SU-DHL-6 (cell line): ENCODE measurements around the gene HOXD11.

Experiments used
- H2AFZ ChIP-seq: fragments of 200-600 bp; sonication (generic); 2 replicates; pipeline ENCODE4 v1.6.1; 2014; ENCODE audit warnings: low read depth, mild to moderate bottlenecking, moderate library complexity, mixed read lengths, antibody characterized with exemption, low read length; ENCODE audit not compliant: severe bottlenecking
- H3F3A ChIP-seq: fragments of 200-600 bp; shearing (Covaris generic); 2 replicates; pipeline ENCODE4 v1.6.0; 2016; ENCODE audit warnings: antibody characterized with exemption, mild to moderate bottlenecking; ENCODE audit not compliant: insufficient read depth
- H3K27ac ChIP-seq: fragments of 200-600 bp; sonication (generic); 2 replicates; pipeline ENCODE4 v1.5.1; 2016; ENCODE audit warnings: low read depth, mild to moderate bottlenecking, low read length, moderate library complexity, mixed read lengths
- H3K27me3 ChIP-seq: fragments of 200-600 bp; sonication (generic), shearing (Covaris generic); 2 replicates; pipeline ENCODE4 v1.6.0; 2014; ENCODE audit warnings: mild to moderate bottlenecking, low read length
- H3K36me3 ChIP-seq: fragments of 200-600 bp; sonication (generic); 2 replicates; pipeline ENCODE4 v1.6.1; 2014; ENCODE audit warnings: mild to moderate bottlenecking, low read length, mixed read lengths
- H3K4me2 ChIP-seq: fragments of 300-600, 200-600 bp; shearing (Covaris generic), sonication (generic); 2 replicates; pipeline ENCODE4 v1.6.0; 2014; ENCODE audit warnings: low read length, low read depth, mild to moderate bottlenecking; ENCODE audit not compliant: poor library complexity, severe bottlenecking
- H3K4me3 ChIP-seq: fragments of 200-600 bp; sonication (generic); 2 replicates; pipeline ENCODE4 v1.5.1; 2014; ENCODE audit warnings: antibody characterized with exemption, low read length, mild to moderate bottlenecking, mixed read lengths; ENCODE audit not compliant: insufficient read depth, poor library complexity, severe bottlenecking
- H3K79me2 ChIP-seq: fragments of 200-600 bp; sonication (generic); 2 replicates; pipeline ENCODE4 v1.6.1; 2014; ENCODE audit warnings: mild to moderate bottlenecking, low read length, moderate library complexity; ENCODE audit not compliant: insufficient read depth
- H3K9ac ChIP-seq: fragments of 200-600 bp; sonication (generic); 2 replicates; pipeline ENCODE4 v1.7.0; 2014; ENCODE audit warnings: mild to moderate bottlenecking, low read length
- H3K9me2 ChIP-seq: fragments of 200-600 bp; sonication (generic); replicated peaks from 2 replicates; pipeline ENCODE4 v1.6.1; 2014; ENCODE audit warnings: low read length; ENCODE audit not compliant: insufficient read depth
- H3K9me3 ChIP-seq: fragments of 200-600 bp; sonication (generic); 2 replicates; pipeline ENCODE4 v1.6.1; 2014; ENCODE audit warnings: low read length, mixed read lengths; ENCODE audit not compliant: insufficient read depth
- H4K20me1 ChIP-seq: fragments of 200-600 bp; sonication (generic); 2 replicates; pipeline ENCODE4 v1.6.1; 2014; ENCODE audit warnings: low read depth, mild to moderate bottlenecking, antibody characterized with exemption, low read length, moderate library complexity, mixed read lengths
- CTCF ChIP-seq: fragments of 200-600 bp; sonication (generic); IDR thresholded peaks from one replicate; pipeline ENCODE4 v1.5.1; 2017; ENCODE audit warnings: antibody characterized with exemption, mild to moderate bottlenecking, low read length, moderate library complexity; ENCODE audit not compliant: insufficient read depth, poor library complexity, severe bottlenecking
- EZH2phosphoT487 ChIP-seq: fragments of 200-600 bp; sonication (generic), shearing (Covaris generic); conservative IDR thresholded peaks from 2 replicates; pipeline ENCODE4 v1.6.1; 2018; ENCODE audit warnings: mild to moderate bottlenecking, antibody characterized with exemption, low read length, moderate library complexity, mixed read lengths

HOXD11 gene

DNA sequence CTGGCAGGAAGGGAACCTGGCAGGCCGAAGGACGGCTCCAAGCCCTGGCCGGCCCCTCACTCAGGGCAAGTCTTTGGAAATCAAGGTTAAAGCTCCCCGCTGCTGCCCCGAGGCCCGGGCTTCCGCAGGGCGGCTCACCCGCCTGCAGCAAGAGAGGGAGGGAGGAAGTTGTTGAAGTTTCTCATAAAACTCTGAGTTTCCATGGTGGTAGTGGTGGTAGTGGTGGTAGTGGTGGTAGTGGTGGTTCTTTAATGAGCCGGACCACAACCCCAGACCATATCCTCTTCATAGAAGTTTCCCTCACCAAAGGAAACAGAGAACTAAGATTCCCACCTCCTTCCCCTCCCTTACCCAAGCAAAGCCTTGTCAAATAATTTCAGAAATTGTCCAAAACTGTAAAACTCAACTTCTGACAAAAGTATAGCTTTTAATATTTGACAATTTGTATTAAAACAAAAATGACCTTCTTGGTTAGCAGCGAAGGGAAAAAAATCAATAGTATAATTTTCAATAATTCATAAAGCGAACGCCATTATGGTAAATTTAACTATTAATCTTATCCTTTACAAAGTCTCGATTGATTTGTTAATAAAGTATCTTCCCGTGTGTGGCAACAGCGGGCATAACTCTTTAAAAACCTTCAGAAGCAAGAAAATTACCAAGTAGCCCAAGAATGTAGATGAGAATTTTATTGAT is 8.0 kb downstream of the HOXD11 start:
- Histone ChIP-seq H3K79me2 (no peaks in the 10 kb centered on the region), H4K20me1 (no peaks in the 10 kb centered on the region), H3K9ac (no peak overlapping the region), H3K4me2 (no peak overlapping the region), H3K9me2 (no peaks in the 10 kb centered on the region), H3K9me3 (no peaks in the 10 kb centered on the region), H3F3A (no peaks in the 10 kb centered on the region), H3K27ac (no peak overlapping the region), H2AFZ (no peak overlapping the region), H3K27me3 (no peaks in the 10 kb centered on the region), H3K4me3 (no peak overlapping the region), H3K36me3 (no peaks in the 10 kb centered on the region)
- TF ChIP-seq CTCF = no peak
- TF ChIP-seq EZH2phosphoT487 = no peak

DNA sequence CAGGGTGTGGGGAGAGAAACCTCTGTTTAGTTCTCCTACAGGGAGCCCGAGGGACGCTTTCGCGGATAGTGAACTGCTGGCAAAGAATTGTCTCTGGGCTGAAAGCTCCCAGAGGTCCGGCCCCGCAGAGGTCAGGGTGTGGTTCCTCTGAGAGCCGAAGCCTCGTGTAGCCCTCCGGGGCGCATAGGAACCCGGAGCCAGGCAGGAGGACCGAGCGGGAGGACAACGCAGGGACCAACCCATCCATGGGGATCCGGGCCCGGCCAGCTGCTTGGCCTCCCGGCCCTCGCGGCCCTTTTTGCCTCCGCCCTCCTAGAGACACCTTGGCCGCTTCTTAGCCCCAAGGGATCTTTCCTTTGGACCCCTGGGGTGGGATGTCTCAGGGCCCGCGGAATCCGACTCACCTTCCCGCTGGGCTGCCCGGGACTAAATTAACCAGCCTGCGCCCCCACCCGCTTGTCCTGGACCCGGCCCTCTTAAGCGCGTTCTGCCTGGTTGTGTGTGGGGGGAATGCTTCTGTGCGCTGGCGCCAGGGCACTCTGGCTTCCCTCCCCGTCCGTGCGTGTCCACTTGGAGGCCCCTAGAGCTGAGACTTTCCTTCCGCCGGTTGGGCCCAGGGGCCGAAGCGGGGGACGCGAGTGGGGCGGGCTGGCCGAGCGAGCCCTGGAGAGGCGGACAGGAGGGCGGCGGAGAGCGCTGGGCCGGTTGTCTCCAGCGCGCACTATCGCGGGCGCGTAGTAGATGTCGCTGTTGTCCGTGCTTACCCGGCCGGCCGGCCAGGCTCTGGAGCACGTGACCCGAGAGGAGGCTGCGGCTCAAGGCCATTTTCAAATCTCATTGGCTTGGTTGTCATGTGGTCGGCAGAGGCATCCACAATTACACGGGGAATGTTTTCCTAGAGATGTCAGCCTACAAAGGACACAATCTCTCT is 9.1 kb downstream of the HOXD11 start, which contains the start of gene HOXD10:
Gene HOXD10, plus strand, starts transcription at position 896 of the 931 bp plus-strand sequence. CDS start 56 bp downstream, outside the sequence.
- H4K20me1 ChIP-seq = no peaks in the 10 kb centered on the region
- no peak within 1 kb of the TSS for H3K27ac ChIP-seq
- H2AFZ ChIP-seq = no peak within 1 kb of the TSS
- no peaks in the 10 kb centered on the region for H3K9me3 ChIP-seq
- no peaks in the 10 kb centered on the region for H3K9me2 ChIP-seq
- TF ChIP-seq CTCF = no peak
- TF ChIP-seq EZH2phosphoT487 = no peak
- no peaks in the 10 kb centered on the region for H3K27me3 ChIP-seq
- no peaks in the 10 kb centered on the region for H3F3A ChIP-seq
- no peak within 1 kb of the TSS for H3K4me2 ChIP-seq
- H3K9ac ChIP-seq = no peak within 1 kb of the TSS
- no peaks in the 10 kb centered on the region for H3K79me2 ChIP-seq
- no peak within 1 kb of the TSS for H3K4me3 ChIP-seq
- H3K36me3 ChIP-seq = no peaks in the 10 kb centered on the region

DNA sequence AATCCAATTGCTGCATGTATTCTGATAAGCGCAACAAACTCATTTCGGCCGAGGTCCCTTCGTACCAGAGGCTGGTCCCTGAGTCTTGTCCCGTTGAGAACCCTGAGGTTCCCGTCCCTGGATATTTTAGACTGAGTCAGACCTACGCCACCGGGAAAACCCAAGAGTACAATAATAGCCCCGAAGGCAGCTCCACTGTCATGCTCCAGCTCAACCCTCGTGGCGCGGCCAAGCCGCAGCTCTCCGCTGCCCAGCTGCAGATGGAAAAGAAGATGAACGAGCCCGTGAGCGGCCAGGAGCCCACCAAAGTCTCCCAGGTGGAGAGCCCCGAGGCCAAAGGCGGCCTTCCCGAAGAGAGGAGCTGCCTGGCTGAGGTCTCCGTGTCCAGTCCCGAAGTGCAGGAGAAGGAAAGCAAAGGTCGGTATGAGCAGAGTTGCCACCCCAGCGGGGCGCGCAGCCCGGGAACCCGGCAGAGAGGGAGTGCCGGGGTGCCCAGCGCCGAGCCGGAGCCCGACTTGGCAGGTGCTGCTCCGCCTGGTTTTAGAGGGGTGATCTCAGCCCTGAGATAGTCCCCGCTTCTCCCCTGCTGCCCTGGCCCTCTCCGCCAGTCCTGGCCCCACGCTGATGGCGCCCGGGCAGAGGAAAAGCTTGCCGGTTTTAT is 10.2 kb downstream of the HOXD11 start:
- Histone ChIP-seq H2AFZ (no peak overlapping the region), H3F3A (no peaks in the 10 kb centered on the region), H3K9me2 (no peaks in the 10 kb centered on the region), H4K20me1 (no peaks in the 10 kb centered on the region), H3K36me3 (no peaks in the 10 kb centered on the region), H3K27ac (no peak overlapping the region), H3K9me3 (no peaks in the 10 kb centered on the region), H3K27me3 (no peaks in the 10 kb centered on the region), H3K4me2 (no peak overlapping the region), H3K79me2 (no peaks in the 10 kb centered on the region), H3K9ac (no peak overlapping the region), H3K4me3 (no peak overlapping the region)
- no peak for TF ChIP-seq EZH2phosphoT487
- TF ChIP-seq CTCF = no peak
